ENCODE measurements around the gene SNED1. TPM values are rescaled to one million over a fixed set of nuclear protein-coding genes. Genes with fewer than 3 reads are reported as not detected.

Gene SNED1
- total RNA-seq, 2 experiments from 2014 or later, result 1.4 to 1.8 TPM

- H3K4me3 Mint-ChIP-seq, result no peak overlapping the region
These were observed 35.9 kb upstream of the SNED1 start for GRCh38 chr2:240962300-240963064.

DNA sequence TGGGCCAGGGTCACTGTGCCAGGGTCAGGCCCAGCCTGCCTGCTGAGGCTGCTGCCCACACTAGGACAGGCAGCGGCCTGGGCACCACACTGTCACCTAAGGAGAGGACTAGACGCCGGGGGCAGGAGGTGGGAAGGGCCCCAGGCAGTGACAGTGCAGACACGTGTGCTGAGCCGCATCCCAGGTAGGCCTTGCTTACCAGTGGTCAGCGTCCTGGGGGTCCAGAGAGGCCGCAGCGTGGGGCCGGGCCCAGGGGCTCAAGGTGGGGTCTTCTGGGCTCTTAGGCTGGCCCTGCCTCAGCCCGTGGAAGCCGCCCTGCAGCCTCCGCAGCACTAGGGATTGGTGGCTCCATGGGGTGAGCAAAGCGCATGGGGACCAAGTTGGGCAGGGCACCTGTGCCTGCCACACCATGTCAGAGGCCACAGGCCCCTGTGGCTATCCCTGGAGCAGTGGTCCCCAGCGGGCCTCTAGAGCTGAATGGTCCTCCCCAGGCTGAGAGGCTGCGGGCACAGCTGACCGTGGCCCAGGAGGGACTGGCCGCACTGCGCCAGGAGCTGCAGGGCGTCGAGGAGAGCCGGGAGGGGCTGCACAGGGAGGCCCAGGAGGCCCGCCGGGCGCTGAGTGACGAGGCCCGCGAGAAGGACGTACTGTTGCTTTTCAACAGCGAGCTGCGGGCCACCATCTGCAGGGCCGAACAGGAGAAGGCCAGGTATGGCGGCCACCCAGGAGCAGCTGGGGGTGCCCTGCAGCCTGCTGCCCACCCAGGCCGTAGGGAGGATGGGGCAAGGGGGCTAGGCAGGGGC, 35.2 kb upstream of the SNED1 start:
- no peaks in the 10 kb centered on the region for H3K9me3 Mint-ChIP-seq
- DNase-seq, result no peak
- H3K4me3 Mint-ChIP-seq, result no peak overlapping the region
- ATAC-seq, result no peak
- intact Hi-C loops (cut with micrococcal nuclease), result no loop called here
- CTCF ChIA-PET, result no interaction called here
- POLR2A ChIA-PET, result no interaction called here
- H3K4me1 Mint-ChIP-seq (ENCODE audit: low read depth), result no peaks in the 10 kb centered on the region
- TF ChIP-seq CTCF (IDR thresholded peaks at IDR 0.05), result no peak
- no peak overlapping the region for H3K27ac Mint-ChIP-seq
- H3K27me3 Mint-ChIP-seq, result no peaks in the 10 kb centered on the region
- no peaks in the 10 kb centered on the region for H3K36me3 Mint-ChIP-seq (ENCODE audit: low read depth)

More at GRCh38 chr2:240962300-240963064, 35.9 kb upstream of the SNED1 start:
- intact Hi-C loops (cut with micrococcal nuclease), result no loop called here
- no peak for TF ChIP-seq CTCF (IDR thresholded peaks at IDR 0.05)
- DNase-seq (no peak), ATAC-seq (no peak)
- H3K27ac Mint-ChIP-seq, result no peak overlapping the region
- no peaks in the 10 kb centered on the region for H3K9me3 Mint-ChIP-seq
- no peaks in the 10 kb centered on the region for H3K27me3 Mint-ChIP-seq
- ChIA-PET POLR2A (no interaction called here), CTCF (no interaction called here)
- no peaks in the 10 kb centered on the region for H3K4me1 Mint-ChIP-seq (ENCODE audit: low read depth)
- no peaks in the 10 kb centered on the region for H3K36me3 Mint-ChIP-seq (ENCODE audit: low read depth)

- Mint-ChIP-seq H3K4me3 (no peak overlapping the region), H3K4me1 (ENCODE audit: low read depth) (no peaks in the 10 kb centered on the region), H3K9me3 (no peaks in the 10 kb centered on the region), H3K27me3 (no peaks in the 10 kb centered on the region), H3K27ac (no peak overlapping the region), H3K36me3 (ENCODE audit: low read depth) (no peaks in the 10 kb centered on the region)
- ChIA-PET CTCF (no interaction called here), POLR2A (no interaction called here)
- DNase-seq (no peak), ATAC-seq (no peak)
- TF ChIP-seq CTCF (IDR thresholded peaks at IDR 0.05), result no peak
- intact Hi-C loops (cut with micrococcal nuclease), result no loop called here
These were observed 34.3 kb upstream of the SNED1 start for GRCh38 chr2:240963868-240964703.

DNA sequence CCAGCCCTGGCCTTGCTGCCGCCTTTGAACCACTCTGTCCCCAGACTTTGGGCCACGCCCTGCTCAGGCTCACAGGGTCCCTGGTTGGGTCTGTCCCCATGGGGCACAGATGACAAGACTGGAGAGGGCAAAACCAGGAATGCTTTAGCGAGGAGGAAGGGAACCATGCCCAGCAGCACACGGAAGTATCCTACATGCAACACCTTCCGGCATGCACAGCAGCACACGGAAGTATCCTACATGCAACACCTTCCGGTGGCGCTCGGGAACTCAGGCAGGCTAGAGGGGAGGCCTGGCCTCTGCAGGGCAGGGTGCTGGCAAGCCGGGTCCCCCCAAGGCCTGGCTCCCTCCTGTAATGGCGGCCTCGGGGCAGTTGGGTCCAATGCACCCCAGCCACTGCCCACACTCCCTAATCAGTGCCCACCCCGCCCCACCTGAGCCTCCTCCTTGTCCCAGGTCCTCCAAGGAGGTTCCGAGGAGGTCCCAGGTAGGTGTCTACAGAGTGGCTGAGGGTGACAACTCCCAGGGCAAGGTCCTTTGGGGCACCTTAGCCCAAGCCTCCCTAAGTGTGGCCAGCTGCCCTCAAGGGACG, 33.6 kb upstream of the SNED1 start:
- H3K36me3 Mint-ChIP-seq (ENCODE audit: low read depth), result no peaks in the 10 kb centered on the region
- H3K27me3 Mint-ChIP-seq, result no peaks in the 10 kb centered on the region
- intact Hi-C loops (cut with micrococcal nuclease), result no loop called here
- CTCF ChIA-PET, result no interaction called here
- H3K4me3 Mint-ChIP-seq, result no peak overlapping the region
- H3K9me3 Mint-ChIP-seq, result no peaks in the 10 kb centered on the region
- H3K4me1 Mint-ChIP-seq (ENCODE audit: low read depth), result no peaks in the 10 kb centered on the region
- no peak overlapping the region for H3K27ac Mint-ChIP-seq
- POLR2A ChIA-PET, result no interaction called here
- TF ChIP-seq CTCF (IDR thresholded peaks at IDR 0.05), result no peak
- ATAC-seq (no peak), DNase-seq (no peak)

All from activated CD8-positive, alpha-beta T cell treated with anti-CD3 and anti-CD28 coated beads for 36 hours (primary cell).